Urinary bladder (tissue), 4 donors: Measurements from ENCODE around the gene DLEC1. TPM values are rescaled to one million over a fixed set of nuclear protein-coding genes. Genes with fewer than 3 reads are reported as not detected.
"Not testable (repeated sequence)": the region's sequence is repeated elsewhere in the genome, so short reads cannot be mapped to it uniquely, and the experiment has no call there.

Experiments used
- DNase-seq: peaks from one replicate; pipeline ENCODE4 v3.0.0-alpha.2; 2015; ENCODE audit errors: extremely low spot score
- H3K27ac ChIP-seq: one replicate; pipeline ENCODE4 v1.5.1; 2013; ENCODE audit warnings: low read depth, mild to moderate bottlenecking, moderate library complexity
- H3K36me3 ChIP-seq: one replicate; pipeline ENCODE4 v1.6.1; 2013; ENCODE audit warnings: mild to moderate bottlenecking, moderate library complexity; ENCODE audit not compliant: insufficient read depth
- H3K4me1 ChIP-seq: one replicate; pipeline ENCODE4 v1.6.1; 2013; ENCODE audit warnings: mild to moderate bottlenecking, moderate library complexity; ENCODE audit not compliant: insufficient read depth
- H3K4me3 ChIP-seq: one replicate; pipeline ENCODE4 v1.5.1; 2013; ENCODE audit warnings: low read depth, low read length
- WGBS: extraction: QIAGEN DNeasy Blood & Tissue Kit; methylation state at CpG from one replicate; pipeline ENCODE4 v1.1.7; 2013; 5-methylcytosine and 5-hydroxymethylcytosine counted together
- polyA plus RNA-seq: library from polyadenylated mRNA; stranded (reverse); fragments of 200-250 nt; gene quantifications from one replicate; pipeline ENCODE4 v1.2.3, GENCODE V29; 2013
- total RNA-seq: library from RNA; depleted of rRNA; stranded (reverse); fragments of >200 nt; gene quantifications from one replicate; pipeline ENCODE4 v1.2.3, GENCODE V29; 2014
- donor health status: healthy with polysubstance abuse.
- donor health status: healthy.

DLEC1 gene
- total and polyA plus RNA-seq, 2 donors: 0.29 to 0.42 TPM

- WGBS: 89% methylated on average over 10 of the region's 10 CpGs
- Histone ChIP-seq H3K27ac (no peak overlapping the region), H3K36me3 (peaks cover 2% of the 10 kb centered on the region), H3K4me1 (no peaks in the 10 kb centered on the region), H3K4me3 (no peak overlapping the region)
- DNase-seq: no peak
These were observed 94.8 kb downstream of the DLEC1 start for GRCh38 chr3:38133557-38134405.

GRCh38 chr3:38134517-38135143 lies 95.6 kb downstream of the DLEC1 start:
- H3K36me3 ChIP-seq, H3K4me3 ChIP-seq, H3K4me1 ChIP-seq, H3K27ac ChIP-seq, DNase-seq: not testable (repeated sequence)
- WGBS: 81% methylated on average over 10 of the region's 10 CpGs

GRCh38 chr3:38135621-38136277 lies 96.7 kb downstream of the DLEC1 start:
- peak overlapping the region; percentile 94 for H3K4me3 ChIP-seq
- not testable (repeated sequence) for H3K36me3 ChIP-seq, H3K27ac ChIP-seq, H3K4me1 ChIP-seq, DNase-seq
- WGBS: 51% methylated on average over 10 of the region's 10 CpGs

GRCh38 chr3:38136393-38136776 lies 97.4 kb downstream of the DLEC1 start:
- no peak for DNase-seq
- Histone ChIP-seq H3K4me1 (no peaks in the 10 kb centered on the region), H3K27ac (peak overlapping the region; percentile 42), H3K36me3 (no peaks in the 10 kb centered on the region), H3K4me3 (peak overlapping the region; percentile 94)
- under 1% methylated on average over 20 of the region's 20 CpGs for WGBS

- Histone ChIP-seq H3K4me3 (peak within 1 kb of the TSS; percentile 94), H3K27ac (peak within 1 kb of the TSS; percentile 86), H3K4me1 (no peaks in the 10 kb centered on the region), H3K36me3 (no peaks in the 10 kb centered on the region)
- DNase-seq: peak; percentile 98
- under 1% methylated on average over 66 of the region's 66 CpGs for WGBS
These were observed 98.0 kb downstream of the DLEC1 start, which contains the start of gene ACAA1 for GRCh38 chr3:38136777-38137614. Gene ACAA1, minus strand, starts transcription at chr3:38137127. Its CDS starts 92 bp downstream, at chr3:38137035.

GRCh38 chr3:38137615-38138348 lies 98.8 kb downstream of the DLEC1 start:
- Histone ChIP-seq H3K4me1 (no peaks in the 10 kb centered on the region), H3K27ac (peak overlapping the region; percentile 86), H3K36me3 (no peaks in the 10 kb centered on the region), H3K4me3 (peak overlapping the region; percentile 69)
- no peak for DNase-seq
- WGBS: 17% methylated on average over 22 of the region's 22 CpGs

- H3K4me3 ChIP-seq: peak within 1 kb of the TSS; percentile 69
- H3K4me1 ChIP-seq: no peaks in the 10 kb centered on the region
- H3K36me3 ChIP-seq: no peaks in the 10 kb centered on the region
- H3K27ac ChIP-seq: peak within 1 kb of the TSS; percentile 86
- DNase-seq: no peak
- under 1% methylated on average over 65 of the region's 65 CpGs for WGBS
These were observed 99.6 kb downstream of the DLEC1 start, which contains the start of gene MYD88 for GRCh38 chr3:38138349-38139190. Gene MYD88, plus strand, starts transcription at chr3:38138661. Its CDS starts 40 bp downstream, at chr3:38138701.

- DNase-seq: no peak
- H3K27ac ChIP-seq: peak overlapping the region; percentile 86
- 14% methylated on average over 8 of the region's 8 CpGs for WGBS
- peak overlapping the region; percentile 69 for H3K4me3 ChIP-seq
- no peaks in the 10 kb centered on the region for H3K4me1 ChIP-seq
- H3K36me3 ChIP-seq: no peaks in the 10 kb centered on the region
These were observed 100.2 kb downstream of the DLEC1 start for GRCh38 chr3:38139191-38139590.

GRCh38 chr3:38139652-38140051 lies 100.6 kb downstream of the DLEC1 start:
- Histone ChIP-seq H3K36me3 (no peaks in the 10 kb centered on the region), H3K4me3 (peak overlapping the region; percentile 69), H3K4me1 (no peaks in the 10 kb centered on the region), H3K27ac (no peak overlapping the region)
- 85% methylated on average over 7 of the region's 7 CpGs for WGBS
- no peak for DNase-seq

- no peak for DNase-seq
- Histone ChIP-seq H3K4me3 (no peak overlapping the region), H3K27ac (no peak overlapping the region), H3K36me3 (no peaks in the 10 kb centered on the region), H3K4me1 (no peaks in the 10 kb centered on the region)
- 97% methylated on average over 13 of the region's 13 CpGs for WGBS
These were observed 101.5 kb downstream of the DLEC1 start for GRCh38 chr3:38140326-38141172.

- WGBS: 94% methylated on average over 7 of the region's 7 CpGs
- H3K4me1 ChIP-seq: no peaks in the 10 kb centered on the region
- no peak for DNase-seq
- H3K36me3 ChIP-seq: no peaks in the 10 kb centered on the region
- no peak overlapping the region for H3K27ac ChIP-seq
- H3K4me3 ChIP-seq: no peak overlapping the region
These were observed 102.4 kb downstream of the DLEC1 start for GRCh38 chr3:38141173-38141951.
